HL-60 (cell line): ENCODE data around the gene SLC27A3.

Experiments used
- DNase-seq, 2 experiments: peaks; one replicate each; pipeline ENCODE4 v3.0.0-alpha.2; 2010 to 2020; ENCODE audit warnings: low read depth in 1 of 2, low spot score in 1 of 2
- H3K27ac ChIP-seq: fragments of 250-450 bp; sonication (Bioruptor Pico); replicated peaks from 2 replicates; pipeline ENCODE4 v1.5.1; 2020; ENCODE audit warnings: mild to moderate bottlenecking, moderate library complexity
- H3K27me3 ChIP-seq: fragments of 250-450 bp; sonication (Bioruptor Pico); 2 replicates; pipeline ENCODE4 v1.5.1; 2021; ENCODE audit warnings: mild to moderate bottlenecking, moderate library complexity; ENCODE audit not compliant: insufficient read depth, poor library complexity, severe bottlenecking
- H3K4me3 ChIP-seq: replicated peaks from 2 replicates; pipeline ENCODE4 v1.5.1; 2011; ENCODE audit warnings: mild to moderate bottlenecking, control low read depth, low read length; ENCODE audit not compliant: insufficient read depth
- GABPA ChIP-seq: IDR thresholded peaks from 2 replicates; pipeline ENCODE4 v1.6.1; 2012; ENCODE audit warnings: low read depth
- POLR2AphosphoS5 ChIP-seq: IDR thresholded peaks from 2 replicates; pipeline ENCODE4 v1.6.1; 2012; ENCODE audit warnings: low read depth
- SPI1 ChIP-seq: IDR thresholded peaks from 2 replicates; pipeline ENCODE4 v1.6.1; 2012; ENCODE audit warnings: low read depth, mild to moderate bottlenecking, borderline replicate concordance
- TF ChIP-seq, protein P1 (sequence below): IDR thresholded peaks from 2 replicates; pipeline ENCODE4 v1.6.1; 2012; ENCODE audit warnings: low read depth; ENCODE audit not compliant: insufficient replicate concordance
- TF ChIP-seq, protein P2 (sequence below): IDR thresholded peaks from one replicate; pipeline ENCODE4 v1.5.1; 2011; ENCODE audit warnings: low read length, control low read depth, inconsistent platforms; ENCODE audit not compliant: insufficient read depth

The SLC27A3 gene

GRCh38 chr1:153827168-153827964 is 52.2 kb downstream of the SLC27A3 start:
- H3K27me3 ChIP-seq, result no peaks in the 10 kb centered on the region
- no peak overlapping the region for H3K4me3 ChIP-seq
- no peak overlapping the region for H3K27ac ChIP-seq
- DNase-seq, result no peak
- TF ChIP-seq, protein P1, sequence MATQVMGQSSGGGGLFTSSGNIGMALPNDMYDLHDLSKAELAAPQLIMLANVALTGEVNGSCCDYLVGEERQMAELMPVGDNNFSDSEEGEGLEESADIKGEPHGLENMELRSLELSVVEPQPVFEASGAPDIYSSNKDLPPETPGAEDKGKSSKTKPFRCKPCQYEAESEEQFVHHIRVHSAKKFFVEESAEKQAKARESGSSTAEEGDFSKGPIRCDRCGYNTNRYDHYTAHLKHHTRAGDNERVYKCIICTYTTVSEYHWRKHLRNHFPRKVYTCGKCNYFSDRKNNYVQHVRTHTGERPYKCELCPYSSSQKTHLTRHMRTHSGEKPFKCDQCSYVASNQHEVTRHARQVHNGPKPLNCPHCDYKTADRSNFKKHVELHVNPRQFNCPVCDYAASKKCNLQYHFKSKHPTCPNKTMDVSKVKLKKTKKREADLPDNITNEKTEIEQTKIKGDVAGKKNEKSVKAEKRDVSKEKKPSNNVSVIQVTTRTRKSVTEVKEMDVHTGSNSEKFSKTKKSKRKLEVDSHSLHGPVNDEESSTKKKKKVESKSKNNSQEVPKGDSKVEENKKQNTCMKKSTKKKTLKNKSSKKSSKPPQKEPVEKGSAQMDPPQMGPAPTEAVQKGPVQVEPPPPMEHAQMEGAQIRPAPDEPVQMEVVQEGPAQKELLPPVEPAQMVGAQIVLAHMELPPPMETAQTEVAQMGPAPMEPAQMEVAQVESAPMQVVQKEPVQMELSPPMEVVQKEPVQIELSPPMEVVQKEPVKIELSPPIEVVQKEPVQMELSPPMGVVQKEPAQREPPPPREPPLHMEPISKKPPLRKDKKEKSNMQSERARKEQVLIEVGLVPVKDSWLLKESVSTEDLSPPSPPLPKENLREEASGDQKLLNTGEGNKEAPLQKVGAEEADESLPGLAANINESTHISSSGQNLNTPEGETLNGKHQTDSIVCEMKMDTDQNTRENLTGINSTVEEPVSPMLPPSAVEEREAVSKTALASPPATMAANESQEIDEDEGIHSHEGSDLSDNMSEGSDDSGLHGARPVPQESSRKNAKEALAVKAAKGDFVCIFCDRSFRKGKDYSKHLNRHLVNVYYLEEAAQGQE, result no peak
- TF ChIP-seq, protein P2, sequence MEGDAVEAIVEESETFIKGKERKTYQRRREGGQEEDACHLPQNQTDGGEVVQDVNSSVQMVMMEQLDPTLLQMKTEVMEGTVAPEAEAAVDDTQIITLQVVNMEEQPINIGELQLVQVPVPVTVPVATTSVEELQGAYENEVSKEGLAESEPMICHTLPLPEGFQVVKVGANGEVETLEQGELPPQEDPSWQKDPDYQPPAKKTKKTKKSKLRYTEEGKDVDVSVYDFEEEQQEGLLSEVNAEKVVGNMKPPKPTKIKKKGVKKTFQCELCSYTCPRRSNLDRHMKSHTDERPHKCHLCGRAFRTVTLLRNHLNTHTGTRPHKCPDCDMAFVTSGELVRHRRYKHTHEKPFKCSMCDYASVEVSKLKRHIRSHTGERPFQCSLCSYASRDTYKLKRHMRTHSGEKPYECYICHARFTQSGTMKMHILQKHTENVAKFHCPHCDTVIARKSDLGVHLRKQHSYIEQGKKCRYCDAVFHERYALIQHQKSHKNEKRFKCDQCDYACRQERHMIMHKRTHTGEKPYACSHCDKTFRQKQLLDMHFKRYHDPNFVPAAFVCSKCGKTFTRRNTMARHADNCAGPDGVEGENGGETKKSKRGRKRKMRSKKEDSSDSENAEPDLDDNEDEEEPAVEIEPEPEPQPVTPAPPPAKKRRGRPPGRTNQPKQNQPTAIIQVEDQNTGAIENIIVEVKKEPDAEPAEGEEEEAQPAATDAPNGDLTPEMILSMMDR, result no peak
- TF ChIP-seq GABPA, result no peak
- TF ChIP-seq SPI1, result no peak
- TF ChIP-seq POLR2AphosphoS5, result no peak
